TTC549 (cell line): Measurements from ENCODE around the gene ADGRD1.
"Not testable (repeated sequence)": the region's sequence is repeated elsewhere in the genome, so short reads cannot be mapped to it uniquely, and the experiment has no call there.

Source experiments
- FAIRE-seq: peaks from 2 replicates; lab custom pipeline; 2012; peaks lifted over from hg19 to GRCh38; lab: Jason Lieb, UNC

Gene ADGRD1

DNA sequence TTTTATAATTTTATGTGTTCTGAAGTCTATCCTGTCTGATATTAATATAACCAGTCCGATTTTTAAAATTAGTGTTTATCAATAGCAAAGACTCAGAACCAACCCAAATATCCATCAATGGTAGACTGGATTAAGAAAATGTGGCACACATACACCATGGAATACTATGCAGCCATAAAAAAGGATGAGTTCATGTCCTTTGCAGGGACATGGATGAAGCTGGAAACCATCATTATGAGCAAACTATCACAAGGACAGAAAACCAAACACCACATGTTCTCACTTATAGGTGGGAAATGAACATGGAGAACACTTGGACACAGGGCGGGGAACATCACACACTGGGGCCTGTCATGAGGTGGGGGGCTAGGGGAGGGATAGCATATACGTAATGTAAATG, 16.2 kb upstream of the ADGRD1 start:
- not testable (repeated sequence) for FAIRE-seq

GRCh38 chr12:130938186-130938585, 15.5 kb upstream of the ADGRD1 start:
- FAIRE-seq: no peak

GRCh38 chr12:130944878-130945277, 8.8 kb upstream of the ADGRD1 start:
- no peak for FAIRE-seq

DNA sequence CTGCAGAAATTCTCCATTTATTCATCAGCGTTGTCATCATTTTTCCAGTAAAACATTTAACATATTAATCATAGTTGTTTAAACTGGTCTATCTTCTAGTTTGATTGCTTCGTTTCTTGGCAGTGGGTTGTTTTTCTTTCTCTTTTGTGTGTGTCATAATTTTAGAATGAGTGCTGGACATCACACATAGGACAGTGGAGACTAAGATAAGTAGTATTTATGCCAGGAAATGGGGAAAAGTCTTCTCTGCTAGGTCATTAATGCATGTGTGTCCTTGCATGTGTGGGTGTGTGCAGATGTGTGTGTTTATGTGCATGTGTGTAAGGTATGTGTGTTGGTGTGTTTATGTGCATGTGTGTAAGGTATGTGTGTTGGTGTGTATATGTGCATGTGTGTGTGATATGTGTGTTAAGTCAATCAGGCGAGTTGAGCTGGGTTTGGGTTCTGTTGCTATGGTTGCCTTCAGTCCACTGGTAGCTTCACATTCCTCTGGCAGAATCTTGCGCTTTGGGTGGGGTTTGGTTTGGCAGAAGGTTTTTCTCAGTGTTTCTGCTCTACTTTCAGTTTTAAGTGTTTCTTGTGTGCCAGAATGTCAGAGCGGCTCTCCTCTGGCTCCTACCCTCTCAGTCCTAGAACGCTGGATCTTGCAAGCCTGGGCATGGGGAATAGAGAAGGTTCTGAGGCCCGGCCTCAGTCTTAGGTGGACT, 7.8 kb upstream of the ADGRD1 start:
- no peak for FAIRE-seq

DNA sequence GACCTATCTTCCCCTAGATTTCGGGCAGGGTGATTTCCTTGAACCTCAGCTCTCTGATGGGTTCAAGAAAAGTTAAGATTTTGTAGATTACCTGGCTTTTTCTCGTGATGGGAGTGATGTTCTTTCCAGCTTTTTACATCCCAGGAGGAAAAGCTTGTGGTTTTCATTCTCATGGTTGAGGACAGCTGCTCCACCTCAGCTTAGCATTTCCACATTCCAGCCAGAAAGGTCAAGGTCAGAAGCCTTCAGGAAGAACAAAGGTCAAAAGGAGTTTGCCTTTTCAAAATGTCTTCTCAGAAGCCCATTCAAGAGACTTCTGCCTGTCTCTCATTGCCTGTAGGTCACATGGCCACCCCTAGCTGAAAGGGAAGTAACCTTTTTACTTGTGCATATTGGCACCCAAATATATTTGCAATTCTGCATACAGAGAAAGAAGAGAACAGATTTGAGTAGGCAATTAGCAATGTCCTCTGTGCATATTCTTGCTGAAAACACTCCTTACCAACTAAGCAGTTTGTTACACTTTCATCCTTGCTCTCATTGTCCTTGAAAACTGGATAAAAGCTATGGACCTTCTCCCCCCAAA, 6.6 kb upstream of the ADGRD1 start:
- FAIRE-seq: no peak

DNA sequence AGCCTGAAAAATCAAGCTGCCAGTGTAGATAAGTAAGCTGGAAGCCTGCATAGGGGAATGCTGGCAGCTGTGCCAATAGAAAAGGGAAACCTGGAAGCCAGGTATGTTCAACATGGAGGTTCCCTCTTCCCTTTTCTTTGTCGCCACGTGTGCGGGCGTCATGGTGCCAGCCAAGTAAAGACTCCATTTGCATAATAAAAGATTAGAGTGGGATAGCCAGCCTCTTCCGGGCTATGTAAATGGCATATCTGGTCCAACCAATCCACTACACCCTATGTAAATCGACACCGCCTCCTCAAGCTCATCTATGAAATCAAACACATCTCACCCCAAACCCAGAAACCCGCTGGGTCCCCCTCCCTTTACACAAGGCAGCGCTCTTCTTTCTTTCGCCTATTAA, 5.6 kb upstream of the ADGRD1 start:
- no peak for FAIRE-seq

GRCh38 chr12:130948751-130949150, 5.0 kb upstream of the ADGRD1 start:
- no peak for FAIRE-seq

GRCh38 chr12:130949806-130950205, 3.9 kb upstream of the ADGRD1 start:
- FAIRE-seq: no peak

GRCh38 chr12:130951636-130952035, 2.1 kb upstream of the ADGRD1 start:
- no peak for FAIRE-seq

- no peak for FAIRE-seq
Measured at GRCh38 chr12:130952171-130952954, 1.3 kb upstream of the ADGRD1 start.

- FAIRE-seq: no peak
Measured at GRCh38 chr12:130954544-130954831, 781 bp downstream of the ADGRD1 start.

DNA sequence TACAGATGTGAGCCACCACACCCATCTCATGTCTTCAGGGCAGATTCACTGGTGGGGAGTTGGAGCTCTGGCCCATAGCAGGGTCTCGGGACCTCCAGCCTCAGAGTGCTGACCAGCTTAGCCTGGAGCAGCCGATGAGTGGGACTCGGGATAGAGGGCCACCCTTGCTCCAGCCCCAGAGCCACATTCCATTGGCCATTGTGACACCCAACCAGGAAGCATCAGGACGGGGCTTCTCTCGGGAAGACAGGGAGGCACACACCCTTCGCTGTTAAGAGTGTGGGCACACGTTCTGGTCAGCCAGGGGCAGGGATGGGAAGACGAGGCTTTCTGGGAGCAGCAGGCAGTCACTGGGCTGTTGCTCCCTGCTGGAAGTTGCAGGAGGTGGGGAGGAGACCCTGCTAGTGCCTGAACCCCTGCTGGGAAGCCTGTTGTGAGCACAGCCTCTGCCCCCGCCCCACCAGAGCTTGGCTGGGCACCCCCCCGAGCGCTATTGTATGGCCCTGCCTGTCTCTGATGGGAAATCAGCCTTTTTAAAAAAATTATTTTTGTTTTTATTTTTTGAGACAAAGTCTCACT, 1.6 kb downstream of the ADGRD1 start:
- FAIRE-seq: no peak

GRCh38 chr12:130956009-130956408, 2.3 kb downstream of the ADGRD1 start:
- FAIRE-seq: no peak

DNA sequence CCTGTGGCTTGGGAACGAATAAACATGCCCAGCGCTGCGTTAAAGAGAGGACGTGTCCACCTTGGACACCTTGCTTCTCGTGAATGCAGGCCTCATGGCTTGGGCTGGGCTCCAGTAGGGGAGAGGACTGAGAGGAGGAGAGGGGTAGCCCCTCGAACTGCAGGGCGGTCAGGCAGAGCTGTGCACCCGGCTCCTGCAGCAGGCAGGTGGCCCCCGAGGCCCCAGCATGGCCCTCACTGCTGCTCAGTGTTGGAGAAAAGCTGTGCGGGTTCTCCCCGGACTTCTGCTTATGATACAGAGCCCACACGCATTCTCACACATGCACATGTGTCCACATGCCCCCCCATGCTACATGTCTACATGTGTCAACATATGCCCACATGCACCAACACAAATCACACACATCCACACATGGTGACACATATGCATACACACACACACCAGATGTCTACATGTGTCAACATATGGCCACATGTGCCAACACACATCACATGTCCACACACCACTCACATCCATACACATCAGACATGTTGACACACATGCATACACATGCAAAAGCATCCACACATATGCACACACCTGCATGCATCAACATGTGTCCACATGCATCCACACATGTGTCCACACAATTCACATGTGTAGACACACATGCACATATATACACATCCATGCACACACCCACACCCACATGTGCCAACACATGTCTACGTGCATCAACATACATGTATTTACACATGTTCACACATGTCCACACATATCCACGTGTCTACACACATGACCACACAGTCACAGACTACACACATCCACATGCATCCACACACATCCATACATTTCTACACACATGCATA, 3.0 kb downstream of the ADGRD1 start:
- no peak for FAIRE-seq

GRCh38 chr12:130957304-130957621, 3.6 kb downstream of the ADGRD1 start:
- FAIRE-seq: no peak

- FAIRE-seq: no peak
Measured at GRCh38 chr12:130958557-130959140, 4.9 kb downstream of the ADGRD1 start.

- no peak for FAIRE-seq
Measured at GRCh38 chr12:130959632-130960031, 5.9 kb downstream of the ADGRD1 start.

GRCh38 chr12:130960058-130960457, 6.4 kb downstream of the ADGRD1 start:
- FAIRE-seq: no peak

GRCh38 chr12:130960787-130961186, 7.1 kb downstream of the ADGRD1 start:
- FAIRE-seq: no peak

- no peak for FAIRE-seq
Measured at GRCh38 chr12:130961921-130962451, 8.3 kb downstream of the ADGRD1 start.

GRCh38 chr12:130965214-130965613, 11.5 kb downstream of the ADGRD1 start:
- FAIRE-seq: no peak

DNA sequence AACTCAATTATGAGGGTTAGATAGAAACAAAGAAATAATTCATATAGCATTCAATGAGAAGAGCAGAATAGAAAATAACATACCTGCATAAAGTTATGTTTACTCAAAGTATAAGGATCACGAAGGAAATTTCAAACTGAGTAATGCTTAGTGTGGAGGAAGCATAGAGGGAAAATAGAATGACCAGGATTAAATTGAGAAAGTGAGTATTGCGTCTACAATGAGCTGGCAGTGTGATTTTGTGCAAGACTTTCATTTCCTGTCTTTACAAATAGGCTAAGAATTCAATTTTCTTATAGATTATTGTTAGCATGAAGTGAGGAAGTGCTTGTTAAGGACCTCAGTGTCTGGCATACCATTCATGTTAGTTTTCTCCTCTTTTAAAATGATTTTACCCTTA, 12.0 kb downstream of the ADGRD1 start:
- no peak for FAIRE-seq
